Measurements from ENCODE around the gene PSMG3.

DNA sequence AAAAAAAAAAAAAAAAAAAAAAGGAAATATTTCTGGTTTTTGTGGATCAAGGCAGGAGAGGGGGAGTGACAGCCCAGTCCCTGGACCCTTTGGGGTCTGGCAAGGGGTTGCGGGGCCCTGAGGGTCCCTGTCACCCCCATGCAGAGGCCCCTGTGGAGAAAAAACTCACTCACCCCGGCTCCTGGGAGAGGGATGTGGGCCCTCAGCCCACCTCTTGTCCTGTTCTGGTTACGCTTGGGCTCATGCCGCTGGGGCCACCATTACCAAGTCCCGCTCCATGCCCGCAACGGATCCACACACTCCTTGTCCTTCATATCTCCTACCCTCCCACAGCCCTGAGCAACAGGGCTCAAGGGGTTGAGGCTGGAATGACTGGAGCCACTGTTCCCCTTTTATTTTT is 12.8 kb downstream of the PSMG3 start:
- TF ChIP-seq, protein P1, sequence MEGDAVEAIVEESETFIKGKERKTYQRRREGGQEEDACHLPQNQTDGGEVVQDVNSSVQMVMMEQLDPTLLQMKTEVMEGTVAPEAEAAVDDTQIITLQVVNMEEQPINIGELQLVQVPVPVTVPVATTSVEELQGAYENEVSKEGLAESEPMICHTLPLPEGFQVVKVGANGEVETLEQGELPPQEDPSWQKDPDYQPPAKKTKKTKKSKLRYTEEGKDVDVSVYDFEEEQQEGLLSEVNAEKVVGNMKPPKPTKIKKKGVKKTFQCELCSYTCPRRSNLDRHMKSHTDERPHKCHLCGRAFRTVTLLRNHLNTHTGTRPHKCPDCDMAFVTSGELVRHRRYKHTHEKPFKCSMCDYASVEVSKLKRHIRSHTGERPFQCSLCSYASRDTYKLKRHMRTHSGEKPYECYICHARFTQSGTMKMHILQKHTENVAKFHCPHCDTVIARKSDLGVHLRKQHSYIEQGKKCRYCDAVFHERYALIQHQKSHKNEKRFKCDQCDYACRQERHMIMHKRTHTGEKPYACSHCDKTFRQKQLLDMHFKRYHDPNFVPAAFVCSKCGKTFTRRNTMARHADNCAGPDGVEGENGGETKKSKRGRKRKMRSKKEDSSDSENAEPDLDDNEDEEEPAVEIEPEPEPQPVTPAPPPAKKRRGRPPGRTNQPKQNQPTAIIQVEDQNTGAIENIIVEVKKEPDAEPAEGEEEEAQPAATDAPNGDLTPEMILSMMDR (optimal IDR thresholded peaks at IDR 0.05 in 1 of 3, IDR thresholded peaks at IDR 0.05 in 1 of 3, conservative IDR thresholded peaks at IDR 0.05 in 1 of 3; ENCODE audit: extremely low read depth in 1 of 3, insufficient read depth in 2 of 3, low read length in 3 of 3), result no peak
- no peak for TF ChIP-seq EZH2 (IDR thresholded peaks at IDR 0.05; ENCODE audit: low read length)
